SJCRH30 (cell line): ENCODE results near the gene SPARC. TPM values are rescaled to one million over a fixed set of nuclear protein-coding genes. Genes with fewer than 3 reads are reported as not detected.
"Not testable (repeated sequence)": the region's sequence is repeated elsewhere in the genome, so short reads cannot be mapped to it uniquely, and the experiment has no call there.

Experiments
- DNase-seq, 2 experiments: peaks; one replicate each; pipeline ENCODE4 v3.0.0-alpha.2; 2015 to 2020
- H3K27ac ChIP-seq: fragments of 250-450 bp; sonication (Bioruptor Pico); 2 replicates; pipeline ENCODE4 v1.5.1; 2020; ENCODE audit warnings: mild to moderate bottlenecking, moderate library complexity
- H3K27me3 ChIP-seq: fragments of 250-450 bp; sonication (Bioruptor Pico); 2 replicates; pipeline ENCODE4 v1.5.1; 2020; ENCODE audit warnings: mild to moderate bottlenecking, moderate library complexity
- H3K36me3 ChIP-seq: fragments of 250-450 bp; sonication (Bioruptor Pico); 2 replicates; pipeline ENCODE4 v1.5.1; 2020; ENCODE audit warnings: mild to moderate bottlenecking, moderate library complexity
- H3K4me1 ChIP-seq: fragments of 250-450 bp; sonication (Bioruptor Pico); 2 replicates; pipeline ENCODE4 v1.5.1; 2020; ENCODE audit warnings: mild to moderate bottlenecking, moderate library complexity
- H3K4me3 ChIP-seq: fragments of 250-450 bp; sonication (Bioruptor Pico); 2 replicates; pipeline ENCODE4 v1.5.1; 2020; ENCODE audit warnings: mild to moderate bottlenecking, moderate library complexity
- H3K9me3 ChIP-seq: fragments of 250-450 bp; sonication (Bioruptor Pico); replicated peaks from 2 replicates; pipeline ENCODE4 v1.5.1; 2020; ENCODE audit warnings: mild to moderate bottlenecking, moderate library complexity
- total RNA-seq: library from RNA; depleted of rRNA; stranded (reverse); fragments of >200 nt; shearing (Covaris generic); gene quantifications from 2 replicates; pipeline ENCODE4 v1.2.3, GENCODE V29; 2014

SPARC gene
- total RNA-seq, 1 experiment from 2014 or later: 1,265 TPM

DNA sequence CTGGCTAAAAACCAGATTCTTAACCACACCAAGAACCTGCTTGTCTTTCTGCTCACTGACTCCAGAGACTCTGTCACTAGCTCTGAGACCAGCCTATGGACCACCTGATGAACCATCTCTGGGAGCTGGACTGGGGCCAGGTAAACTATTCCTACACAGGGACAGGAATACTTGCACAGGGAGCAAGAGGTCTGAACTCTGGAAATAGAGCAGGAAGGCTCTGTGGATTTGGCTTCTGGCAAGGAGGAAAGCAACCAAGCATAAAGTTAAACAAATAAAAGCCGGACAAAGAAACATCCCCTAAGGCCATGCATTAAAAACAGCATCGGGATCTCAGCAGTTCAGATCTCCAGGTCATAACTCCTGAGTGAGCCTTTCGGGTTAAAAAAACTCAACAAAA lies 5.6 kb upstream of the SPARC start:
- no peak overlapping the region for H3K27ac ChIP-seq
- H3K4me3 ChIP-seq: no peak overlapping the region
- H3K4me1 ChIP-seq: peaks cover 39% of the 10 kb centered on the region

DNA sequence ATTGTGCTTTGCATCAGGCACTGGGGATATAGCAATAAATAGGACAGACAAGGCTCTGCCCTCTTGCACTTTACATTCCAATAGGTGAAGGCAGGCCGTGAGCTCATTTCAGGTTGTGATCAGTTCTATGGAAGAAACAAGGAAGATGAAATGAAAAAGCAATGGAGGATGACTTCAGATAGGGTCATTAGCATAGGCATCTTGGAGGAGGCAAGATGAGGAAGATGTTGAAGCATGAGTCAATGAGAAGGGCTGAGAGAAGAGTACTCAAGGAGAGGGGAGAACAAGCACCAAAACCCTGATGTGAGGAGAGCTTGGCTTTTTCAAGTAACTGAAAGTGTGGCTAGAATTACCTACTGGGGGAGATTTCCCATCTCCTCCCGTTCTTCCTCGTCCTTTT lies 5.0 kb upstream of the SPARC start:
- H3K27ac ChIP-seq: no peak overlapping the region
- no peak for DNase-seq
- H3K4me3 ChIP-seq: no peak overlapping the region
- no peaks in the 10 kb centered on the region for H3K9me3 ChIP-seq
- no peaks in the 10 kb centered on the region for H3K36me3 ChIP-seq
- H3K27me3 ChIP-seq: no peaks in the 10 kb centered on the region
- H3K4me1 ChIP-seq: peaks cover 42% of the 10 kb centered on the region

More for the DNA sequence above, 5.6 kb upstream of the SPARC start:
- Histone ChIP-seq H3K27me3 (no peaks in the 10 kb centered on the region), H3K9me3 (no peaks in the 10 kb centered on the region), H3K36me3 (no peaks in the 10 kb centered on the region)
- peak in 1 of 2 experiments; percentile 37 for DNase-seq

GRCh38 chr5:151689591-151689990 lies 2.9 kb upstream of the SPARC start:
- not testable (repeated sequence) for H3K36me3 ChIP-seq, DNase-seq, H3K4me3 ChIP-seq, H3K27ac ChIP-seq, H3K9me3 ChIP-seq, H3K27me3 ChIP-seq
- peaks cover 32% of the 10 kb centered on the region for H3K4me1 ChIP-seq

DNA sequence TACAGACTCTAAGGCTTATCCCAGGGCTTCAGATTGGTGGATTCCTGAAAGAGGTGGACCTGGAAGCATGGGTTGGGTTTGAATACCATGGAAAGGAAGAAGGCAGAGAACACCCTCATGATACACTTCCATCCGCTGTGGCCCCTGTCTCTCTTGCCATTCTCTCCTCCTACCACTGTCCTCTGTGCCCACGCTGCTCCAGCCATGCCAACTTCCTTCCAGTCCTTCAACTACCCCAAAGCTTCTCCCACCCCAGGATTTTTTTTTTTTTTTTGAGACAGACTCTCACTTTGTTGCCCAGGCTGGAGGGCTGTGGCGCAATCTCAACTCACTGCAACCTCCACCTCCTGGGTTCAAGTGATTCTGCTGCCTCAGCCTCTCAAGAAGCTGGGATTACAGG lies 1.7 kb upstream of the SPARC start:
- Histone ChIP-seq H3K27ac (no peak overlapping the region), H3K36me3 (no peaks in the 10 kb centered on the region), H3K4me3 (no peak overlapping the region), H3K9me3 (no peaks in the 10 kb centered on the region), H3K4me1 (peaks cover 33% of the 10 kb centered on the region), H3K27me3 (no peaks in the 10 kb centered on the region)
- DNase-seq: no peak

GRCh38 chr5:151685749-151686673 lies 704 bp downstream of the SPARC start:
- peak; percentile 55 to 76 for DNase-seq

DNA sequence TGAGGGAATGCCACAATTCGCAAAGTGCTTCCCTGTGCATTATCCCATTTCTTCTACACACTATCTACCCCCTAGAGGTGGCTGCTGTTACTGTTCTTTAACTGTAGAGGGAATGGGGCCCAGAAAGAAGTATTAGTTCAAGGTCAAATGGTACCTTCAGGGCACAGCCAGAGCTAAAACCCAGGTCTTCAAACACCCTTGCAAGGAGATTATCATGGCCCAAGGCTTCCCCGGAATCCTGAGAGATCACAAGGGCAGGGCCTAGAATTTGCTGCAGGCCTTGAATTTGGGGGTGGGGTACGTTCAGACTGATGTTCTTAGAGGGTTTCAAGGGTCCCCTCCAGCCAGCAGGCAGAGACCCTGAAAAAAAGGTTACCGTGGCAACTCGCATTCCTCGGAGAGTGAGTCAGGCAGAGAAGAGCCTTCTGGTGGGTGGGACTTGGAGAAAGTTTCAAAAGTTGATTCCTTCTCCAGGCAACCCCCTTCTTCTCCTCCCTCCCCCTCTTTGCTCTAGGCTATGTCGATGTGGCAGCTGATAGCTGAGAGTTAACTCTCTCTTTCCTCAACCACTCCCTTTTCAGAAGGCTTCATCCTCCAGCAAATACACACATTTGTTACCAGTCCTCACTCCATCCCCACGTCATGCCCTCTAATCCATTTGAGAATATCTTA lies 1.9 kb downstream of the SPARC start:
- peaks cover 29% of the 10 kb centered on the region for H3K4me1 ChIP-seq
- peak overlapping the region; percentile 77 for H3K4me3 ChIP-seq
- H3K27me3 ChIP-seq: no peaks in the 10 kb centered on the region
- H3K9me3 ChIP-seq: no peaks in the 10 kb centered on the region
- peak overlapping the region; percentile 75 for H3K27ac ChIP-seq
- H3K36me3 ChIP-seq: peaks cover 17% of the 10 kb centered on the region
- peak; percentile 94 to 97 for DNase-seq

More at GRCh38 chr5:151685749-151686673, 704 bp downstream of the SPARC start:
- no peaks in the 10 kb centered on the region for H3K27me3 ChIP-seq
- H3K9me3 ChIP-seq: no peaks in the 10 kb centered on the region
- peaks cover 29% of the 10 kb centered on the region for H3K4me1 ChIP-seq
- peak overlapping the region; percentile 75 for H3K27ac ChIP-seq
- H3K36me3 ChIP-seq: peaks cover 10% of the 10 kb centered on the region
- H3K4me3 ChIP-seq: peak overlapping the region; percentile 77

DNA sequence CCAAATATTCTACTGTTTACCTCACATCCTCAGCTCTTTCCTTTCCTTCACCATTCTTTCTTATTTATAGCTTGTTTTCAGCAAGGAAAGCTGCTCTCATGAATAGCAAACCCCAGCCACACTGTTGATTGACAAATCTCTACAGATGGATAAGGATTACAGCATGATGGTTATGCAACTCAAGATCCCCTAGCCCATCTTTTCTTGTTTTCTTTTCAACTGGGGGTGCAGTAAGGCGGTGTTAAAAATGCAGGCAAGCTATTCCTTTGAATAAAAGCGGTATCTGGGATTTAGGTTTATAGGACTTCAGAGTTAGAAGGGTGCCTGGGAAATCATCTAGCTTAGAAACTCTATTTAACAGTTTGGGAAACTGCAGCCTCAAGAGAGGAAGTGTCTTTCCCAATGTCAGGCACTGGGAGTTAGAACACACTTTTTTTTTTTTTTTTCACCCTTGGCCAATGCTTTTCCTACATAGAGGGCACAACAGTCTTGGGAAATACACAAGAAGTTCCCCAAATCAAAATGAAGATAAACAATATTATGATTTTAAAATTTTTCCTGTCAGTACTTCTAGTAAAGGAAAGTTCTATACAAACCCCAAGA lies 2.6 kb downstream of the SPARC start:
- no peaks in the 10 kb centered on the region for H3K9me3 ChIP-seq
- DNase-seq: no peak
- peak overlapping the region; percentile 77 for H3K4me3 ChIP-seq
- no peak overlapping the region; the same call in 1 of the 2 replicates for H3K27ac ChIP-seq
- peaks cover 29% of the 10 kb centered on the region for H3K4me1 ChIP-seq
- H3K27me3 ChIP-seq: no peaks in the 10 kb centered on the region
- H3K36me3 ChIP-seq: peaks cover 23% of the 10 kb centered on the region

GRCh38 chr5:151683444-151683843 lies 3.3 kb downstream of the SPARC start:
- Histone ChIP-seq H3K27ac (no peak overlapping the region), H3K9me3 (no peaks in the 10 kb centered on the region), H3K4me3 (no peak overlapping the region), H3K36me3 (peaks cover 26% of the 10 kb centered on the region), H3K27me3 (no peaks in the 10 kb centered on the region), H3K4me1 (peaks cover 31% of the 10 kb centered on the region)
- DNase-seq: no peak

- peak; percentile 43 to 67 for DNase-seq
- H3K27me3 ChIP-seq: no peaks in the 10 kb centered on the region
- H3K27ac ChIP-seq: no peak overlapping the region
- H3K4me1 ChIP-seq: peaks cover 34% of the 10 kb centered on the region
- peaks cover 29% of the 10 kb centered on the region for H3K36me3 ChIP-seq
- no peak overlapping the region for H3K4me3 ChIP-seq
- H3K9me3 ChIP-seq: no peaks in the 10 kb centered on the region
These were observed 3.9 kb downstream of the SPARC start for GRCh38 chr5:151682751-151683331.

DNA sequence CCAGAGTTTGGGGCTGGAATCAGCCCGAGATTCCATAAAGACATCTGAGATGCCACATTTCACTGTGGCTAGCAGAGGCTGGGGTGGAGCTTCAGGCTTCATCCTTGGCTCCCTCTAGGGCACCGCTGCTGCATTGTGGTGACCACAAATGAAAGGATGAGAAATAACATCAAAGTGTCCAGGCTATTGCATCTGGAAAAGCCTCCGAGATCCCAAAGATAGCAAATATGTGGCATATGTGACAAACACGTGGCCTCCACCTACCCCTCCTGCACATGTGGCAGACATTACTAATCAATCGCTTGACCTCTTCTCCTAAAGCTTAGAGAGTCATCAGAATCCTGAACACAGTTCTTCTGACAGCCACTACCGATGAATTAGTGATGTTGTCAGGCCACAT lies 4.5 kb downstream of the SPARC start:
- Histone ChIP-seq H3K4me1 (peaks cover 33% of the 10 kb centered on the region), H3K36me3 (peaks cover 35% of the 10 kb centered on the region), H3K9me3 (no peaks in the 10 kb centered on the region), H3K27me3 (no peaks in the 10 kb centered on the region), H3K27ac (no peak overlapping the region), H3K4me3 (no peak overlapping the region)
- DNase-seq: no peak

DNA sequence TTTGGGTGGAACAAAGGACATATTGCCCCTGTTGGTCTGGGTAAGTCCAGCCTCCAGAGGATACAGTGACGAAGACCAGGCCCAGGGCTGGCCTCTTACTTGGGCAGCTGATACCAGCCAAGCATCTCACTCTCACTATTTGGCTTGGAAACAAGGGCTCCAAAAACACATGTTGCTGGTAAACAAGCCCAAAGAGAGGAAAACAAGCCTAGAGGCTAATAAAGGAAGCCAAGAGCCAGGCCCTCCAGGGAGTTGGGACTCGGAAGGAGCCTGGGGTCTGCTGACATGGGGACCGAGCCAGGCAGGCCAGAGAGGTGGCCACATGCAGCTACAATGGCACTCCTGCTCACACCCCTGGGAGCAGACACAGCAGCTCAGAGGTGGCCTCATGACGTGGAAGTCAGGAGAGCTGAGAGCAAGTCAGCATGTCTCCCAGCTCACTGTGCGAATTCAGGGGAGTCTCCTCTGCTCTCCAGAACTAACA lies 5.7 kb downstream of the SPARC start:
- peaks cover 43% of the 10 kb centered on the region for H3K4me1 ChIP-seq
- H3K36me3 ChIP-seq: peaks cover 44% of the 10 kb centered on the region
- no peaks in the 10 kb centered on the region for H3K27me3 ChIP-seq
- no peak overlapping the region for H3K27ac ChIP-seq
- no peak for DNase-seq
- H3K9me3 ChIP-seq: no peaks in the 10 kb centered on the region
- no peak overlapping the region for H3K4me3 ChIP-seq

DNA sequence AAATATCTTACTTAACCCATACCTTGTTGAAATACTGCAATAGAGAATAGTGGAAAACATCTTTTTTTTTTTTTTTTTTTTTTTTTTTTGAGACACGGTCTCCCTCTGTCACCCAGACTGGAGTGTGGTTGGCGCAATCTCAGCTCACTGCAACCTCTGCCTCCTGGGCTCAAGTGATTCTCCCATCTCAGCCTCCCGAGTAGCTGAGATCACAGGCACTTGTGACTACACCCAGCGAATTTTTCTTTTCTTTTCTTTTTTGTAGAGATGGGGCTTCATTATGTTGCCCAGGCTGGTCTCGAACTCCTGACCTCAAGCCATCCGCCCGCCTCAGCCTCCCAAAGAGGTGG lies 6.6 kb downstream of the SPARC start:
- not testable (repeated sequence) for H3K4me3 ChIP-seq, H3K27me3 ChIP-seq, H3K9me3 ChIP-seq, DNase-seq, H3K27ac ChIP-seq
- H3K36me3 ChIP-seq: peaks cover 51% of the 10 kb centered on the region
- H3K4me1 ChIP-seq: peaks cover 47% of the 10 kb centered on the region

DNA sequence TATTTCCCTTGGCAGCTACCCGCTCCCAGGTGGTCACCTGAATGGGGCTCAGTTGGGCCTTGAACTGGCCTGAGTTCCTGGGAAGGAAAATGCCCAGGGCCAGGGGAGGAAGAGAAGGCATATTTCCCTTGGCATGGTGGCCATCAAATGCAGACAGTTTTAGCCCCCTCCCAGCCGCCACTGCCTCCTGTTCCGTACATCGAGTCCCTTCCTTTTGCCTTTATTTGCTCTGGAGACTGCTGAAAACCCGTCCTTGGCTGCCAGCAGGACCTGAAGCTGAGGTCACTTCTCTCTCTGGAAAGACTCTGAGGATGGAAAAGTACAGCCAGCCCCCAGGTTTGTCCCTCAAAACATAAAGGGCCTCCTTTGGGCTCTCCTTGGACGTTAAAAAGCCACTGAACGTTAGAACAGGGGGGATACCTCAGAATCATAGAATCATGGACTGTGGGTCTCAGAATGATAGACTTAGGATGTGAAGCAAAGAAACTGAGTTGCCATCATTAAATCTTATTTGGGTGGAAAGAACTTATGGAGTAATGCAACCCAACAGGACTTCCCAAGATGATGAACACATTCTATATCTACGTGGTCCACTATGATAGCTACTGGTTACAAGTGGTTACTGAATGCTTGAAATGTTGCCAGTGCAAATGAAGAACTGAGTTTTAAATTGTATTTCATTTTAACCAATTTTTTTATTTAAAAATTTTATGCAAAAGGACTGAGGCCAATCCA lies 7.1 kb downstream of the SPARC start:
- Histone ChIP-seq H3K4me3 (no peak overlapping the region), H3K27ac (no peak overlapping the region), H3K4me1 (peaks cover 45% of the 10 kb centered on the region), H3K27me3 (no peaks in the 10 kb centered on the region), H3K36me3 (peaks cover 56% of the 10 kb centered on the region), H3K9me3 (no peaks in the 10 kb centered on the region)
- no peak for DNase-seq

DNA sequence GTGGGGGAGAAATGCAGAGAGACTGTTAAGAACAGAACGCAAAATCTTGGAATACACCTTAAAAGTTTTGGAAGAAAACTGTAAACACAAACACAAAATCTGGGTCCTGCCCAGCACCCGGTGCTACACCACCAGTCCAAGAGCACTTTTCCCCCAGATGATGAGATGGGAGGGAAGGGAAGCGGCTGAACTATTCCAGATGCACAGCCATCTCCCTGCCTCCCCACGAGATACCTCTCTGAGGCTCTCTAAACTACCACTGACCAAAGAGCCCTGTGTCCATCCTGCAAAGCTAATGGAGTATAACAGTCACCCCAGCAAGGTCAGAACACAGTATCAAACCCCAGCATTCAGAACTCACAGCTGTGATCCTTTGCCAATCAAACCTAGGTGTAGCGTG lies 8.0 kb downstream of the SPARC start:
- no peak overlapping the region for H3K4me3 ChIP-seq
- H3K9me3 ChIP-seq: no peaks in the 10 kb centered on the region
- peaks cover 36% of the 10 kb centered on the region for H3K4me1 ChIP-seq
- peaks cover 65% of the 10 kb centered on the region for H3K36me3 ChIP-seq
- H3K27ac ChIP-seq: no peak overlapping the region
- DNase-seq: no peak
- no peaks in the 10 kb centered on the region for H3K27me3 ChIP-seq
